ENCODE results near the gene RB1.

DNA sequence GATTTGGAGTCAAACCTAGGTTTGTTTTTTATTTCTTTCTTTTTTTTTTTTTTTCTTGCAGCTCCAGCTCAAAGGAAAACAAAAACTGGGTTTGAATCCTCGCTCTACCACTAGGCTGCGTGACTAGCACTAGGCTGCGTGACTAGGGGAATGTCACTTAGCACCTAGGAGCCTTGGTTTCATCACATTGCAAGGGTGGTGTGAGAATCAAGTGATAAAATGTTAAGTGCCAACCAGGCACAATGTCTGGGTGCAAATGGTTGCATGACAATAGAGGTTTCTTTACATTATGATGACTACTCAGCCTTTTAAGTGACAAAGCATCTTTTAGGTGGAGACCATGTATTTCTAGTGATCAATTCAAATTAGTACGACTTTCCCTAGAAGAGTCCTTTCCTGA lies 201.5 kb downstream of the RB1 start:
- TF ChIP-seq, protein P1, sequence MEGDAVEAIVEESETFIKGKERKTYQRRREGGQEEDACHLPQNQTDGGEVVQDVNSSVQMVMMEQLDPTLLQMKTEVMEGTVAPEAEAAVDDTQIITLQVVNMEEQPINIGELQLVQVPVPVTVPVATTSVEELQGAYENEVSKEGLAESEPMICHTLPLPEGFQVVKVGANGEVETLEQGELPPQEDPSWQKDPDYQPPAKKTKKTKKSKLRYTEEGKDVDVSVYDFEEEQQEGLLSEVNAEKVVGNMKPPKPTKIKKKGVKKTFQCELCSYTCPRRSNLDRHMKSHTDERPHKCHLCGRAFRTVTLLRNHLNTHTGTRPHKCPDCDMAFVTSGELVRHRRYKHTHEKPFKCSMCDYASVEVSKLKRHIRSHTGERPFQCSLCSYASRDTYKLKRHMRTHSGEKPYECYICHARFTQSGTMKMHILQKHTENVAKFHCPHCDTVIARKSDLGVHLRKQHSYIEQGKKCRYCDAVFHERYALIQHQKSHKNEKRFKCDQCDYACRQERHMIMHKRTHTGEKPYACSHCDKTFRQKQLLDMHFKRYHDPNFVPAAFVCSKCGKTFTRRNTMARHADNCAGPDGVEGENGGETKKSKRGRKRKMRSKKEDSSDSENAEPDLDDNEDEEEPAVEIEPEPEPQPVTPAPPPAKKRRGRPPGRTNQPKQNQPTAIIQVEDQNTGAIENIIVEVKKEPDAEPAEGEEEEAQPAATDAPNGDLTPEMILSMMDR (conservative IDR thresholded peaks at IDR 0.05; ENCODE audit: low read depth, low read length): no peak
- TF ChIP-seq EZH2 (IDR thresholded peaks at IDR 0.05; ENCODE audit: borderline replicate concordance, low read depth, low read length, poor library complexity, severe bottlenecking): no peak

All from A673 (cell line).